GM23338 (cell line): ENCODE data around the gene PPARD. TPM values are rescaled to one million over a fixed set of nuclear protein-coding genes. Genes with fewer than 3 reads are reported as not detected.

ENCODE experiments used
- ATAC-seq: fragments of 200-7000 bp; cut with Tn5 transposase; 3 replicates; pipeline ENCODE4 v1.9.1; 2020
- DNase-seq: peaks from one replicate; pipeline ENCODE4 v3.0.0-alpha.2; 2015; ENCODE audit warnings: low spot score
- H2AFZ ChIP-seq: fragments of 200-600 bp; sonication (generic); 2 replicates; pipeline ENCODE4 v1.8.0; 2016; ENCODE audit warnings: antibody characterized with exemption, mild to moderate bottlenecking, moderate library complexity
- H3F3A ChIP-seq: fragments of 200-600 bp; sonication (generic); replicated peaks from 2 replicates; pipeline ENCODE4 v1.8.0; 2017; ENCODE audit warnings: antibody characterized with exemption, mixed run types, low read depth
- H3K27ac ChIP-seq: fragments of 200-600 bp; sonication (generic); 2 replicates; pipeline ENCODE4 v1.6.1; 2016; ENCODE audit warnings: low read depth
- H3K27me3 ChIP-seq: fragments of 200-600 bp; sonication (generic); 2 replicates; pipeline ENCODE4 v1.8.0; 2016; ENCODE audit warnings: mild to moderate bottlenecking, mixed run types, moderate library complexity; ENCODE audit not compliant: insufficient read depth
- H3K36me3 ChIP-seq: fragments of 200-600 bp; sonication (generic); 2 replicates; pipeline ENCODE4 v1.8.0; 2016; ENCODE audit warnings: mild to moderate bottlenecking; ENCODE audit not compliant: insufficient read depth
- H3K4me1 ChIP-seq: fragments of 200-600 bp; sonication (generic); 2 replicates; pipeline ENCODE4 v1.8.0; 2016; ENCODE audit warnings: mild to moderate bottlenecking, moderate library complexity; ENCODE audit not compliant: insufficient read depth
- H3K4me2 ChIP-seq: fragments of 200-600 bp; sonication (generic); 2 replicates; pipeline ENCODE4 v1.7.1; 2017; ENCODE audit warnings: mixed run types
- H3K4me3 ChIP-seq: fragments of 200-600 bp; sonication (generic); 2 replicates; pipeline ENCODE4 v1.6.1; 2016; ENCODE audit warnings: mixed run types
- H3K79me2 ChIP-seq: fragments of 200-600 bp; sonication (generic); replicated peaks from 2 replicates; pipeline ENCODE4 v1.8.0; 2017; ENCODE audit warnings: mild to moderate bottlenecking; ENCODE audit not compliant: insufficient read depth
- H3K9me2 ChIP-seq: fragments of 200-600 bp; sonication (generic); 2 replicates; pipeline ENCODE4 v1.8.0; 2017; ENCODE audit not compliant: insufficient read depth
- H4K20me1 ChIP-seq: fragments of 200-600 bp; sonication (generic); replicated peaks from 2 replicates; pipeline ENCODE4 v1.8.0; 2017; ENCODE audit warnings: mild to moderate bottlenecking; ENCODE audit not compliant: insufficient read depth
- H3K27ac Mint-ChIP-seq: 2 replicates; pipeline ENCODE4 v1.8.0; 2020; ENCODE audit warnings: inconsistent platforms, mild to moderate bottlenecking, moderate library complexity, mixed read lengths
- H3K27me3 Mint-ChIP-seq: 3 replicates; pipeline ENCODE4 v1.8.0; 2022; ENCODE audit warnings: low read depth, mild to moderate bottlenecking, moderate library complexity, mixed read lengths, inconsistent platforms; ENCODE audit not compliant: insufficient read depth, poor library complexity
- H3K36me3 Mint-ChIP-seq: 3 replicates; pipeline ENCODE4 v1.8.0; 2021; ENCODE audit warnings: low read depth, mild to moderate bottlenecking, inconsistent platforms, moderate library complexity, mixed read lengths
- H3K4me1 Mint-ChIP-seq: 3 replicates; pipeline ENCODE4 v1.8.0; 2020; ENCODE audit warnings: mild to moderate bottlenecking, inconsistent platforms, mixed read lengths
- H3K4me3 Mint-ChIP-seq: 3 replicates; pipeline ENCODE4 v1.8.0; 2021; ENCODE audit warnings: moderate library complexity, mild to moderate bottlenecking, inconsistent platforms, mixed read lengths
- H3K9me3 Mint-ChIP-seq: 3 replicates; pipeline ENCODE4 v1.8.0; 2020; ENCODE audit warnings: moderate library complexity, mild to moderate bottlenecking, inconsistent platforms, mixed read lengths
- CTCF ChIP-seq, 2 experiments: fragments of 200-600 bp in 1 of 2; sonication (generic) in 1 of 2; conservative IDR thresholded peaks; 2 replicates each; pipeline versions ENCODE4 v1.5.1 to v1.6.1; 2016 to 2017; ENCODE audit warnings: antibody characterized with exemption in 2 of 2, low read depth in 2 of 2, mild to moderate bottlenecking in 2 of 2, moderate library complexity in 1 of 2
- NANOG ChIP-seq: IDR thresholded peaks from 2 replicates; pipeline ENCODE4 v1.6.1; 2016; ENCODE audit warnings: antibody characterized with exemption, borderline replicate concordance
- ZNF331 ChIP-seq: fragments of 250-450 bp; sonication (Bioruptor Pico); IDR thresholded peaks from 2 replicates; pipeline ENCODE4 v1.5.0; 2020; ENCODE audit warnings: low read depth, mild to moderate bottlenecking, moderate library complexity
- ZNF462 ChIP-seq: fragments of 250-450 bp; sonication (Bioruptor Pico); IDR thresholded peaks from 2 replicates; pipeline ENCODE4 v1.5.0; 2020; ENCODE audit warnings: mild to moderate bottlenecking, moderate library complexity
- polyA plus RNA-seq: library from polyadenylated mRNA; unstranded; fragments of >200 nt; fragmentation: Nextera tagmentation; extraction: Ambion mirVana; gene quantifications from 2 replicates; pipeline ENCODE4 v1.2.1, GENCODE V29; 2016
- total RNA-seq: library from RNA; depleted of rRNA; stranded (reverse); fragments of >200 nt; shearing (Covaris generic); gene quantifications from 2 replicates; pipeline ENCODE4 v1.2.3, GENCODE V29; 2014

Gene PPARD
- total and polyA plus RNA-seq, 2 experiments from 2014 or later = 5.1 to 9.7 TPM

- no peak for TF ChIP-seq ZNF462 (CRISPR knock-in tag)
- TF ChIP-seq CTCF (conservative IDR thresholded peaks at IDR 0.05; ENCODE audit: low read depth in 2 of 2) = no peak
- TF ChIP-seq ZNF331 (CRISPR knock-in tag) = no peak
Measured at GRCh38 chr6:35411066-35411465, 68.7 kb downstream of the PPARD start (continued).

DNA sequence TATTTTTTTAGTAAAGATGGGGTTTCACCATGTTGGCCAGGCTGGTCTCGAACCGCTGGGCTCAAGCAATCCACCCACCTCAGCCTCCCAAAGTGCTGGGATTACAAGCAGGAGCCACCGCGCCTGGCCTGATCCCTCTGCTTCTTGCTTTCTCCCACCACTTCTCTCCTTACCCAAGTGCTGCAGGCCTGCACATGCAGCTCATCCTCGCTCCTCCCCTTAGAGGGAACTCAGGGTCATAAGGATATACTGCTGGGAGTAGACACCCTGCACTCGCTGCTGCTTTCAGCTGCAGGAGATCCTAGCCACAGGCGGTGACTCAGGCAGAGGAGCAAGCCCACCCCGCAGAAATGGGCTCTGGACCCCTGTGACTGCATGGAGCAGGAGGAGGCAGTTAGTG is 69.7 kb downstream of the PPARD start:
- 0 out of 2 replicates have a peak, but pooled peaks cover 4% of the 10 kb centered on the region for H3K9me2 ChIP-seq
- peaks cover 15% of the 10 kb centered on the region for H3K4me1 Mint-ChIP-seq
- no peaks in the 10 kb centered on the region for H3K79me2 ChIP-seq
- no peaks in the 10 kb centered on the region for H3K9me3 Mint-ChIP-seq
- no peak overlapping the region for H3K4me3 Mint-ChIP-seq
- H2AFZ ChIP-seq = no peak overlapping the region
- ATAC-seq = no peak
- DNase-seq = no peak
- no peaks in the 10 kb centered on the region for H3K36me3 ChIP-seq
- no peaks in the 10 kb centered on the region; the same call in 2 of the 3 replicates for H3K36me3 Mint-ChIP-seq
- H3F3A ChIP-seq = no peaks in the 10 kb centered on the region
- no peaks in the 10 kb centered on the region for H3K27me3 ChIP-seq
- H3K4me3 ChIP-seq = no peak overlapping the region
- no peaks in the 10 kb centered on the region for H4K20me1 ChIP-seq
- no peak overlapping the region for H3K4me2 ChIP-seq
- H3K4me1 ChIP-seq = no peaks in the 10 kb centered on the region
- H3K27ac ChIP-seq = no peak overlapping the region
- H3K27ac Mint-ChIP-seq = no peak overlapping the region
- peaks cover 14% of the 10 kb centered on the region for H3K27me3 Mint-ChIP-seq
- TF ChIP-seq NANOG = no peak
